ENCODE measurements around the gene XRCC4. TPM values are rescaled to one million over a fixed set of nuclear protein-coding genes. Genes with fewer than 3 reads are reported as not detected.

XRCC4 gene
- total RNA-seq, 3 donors from 2014 or later = 8.8 to 10.8 (median 10.4) TPM

- Histone ChIP-seq H3K27ac (peak overlapping the region in 1 of 2 donors; percentile 45), H3K4me3 (no peak overlapping the region), H3K27me3 (no peaks in the 10 kb centered on the region), H3K4me1 (no peaks in the 10 kb centered on the region), H3K9me3 (no peaks in the 10 kb centered on the region), H3K36me3 (no peaks in the 10 kb centered on the region)
- TF ChIP-seq POLR2AphosphoS5 (IDR thresholded peaks at IDR 0.05) = peak in 1 of 3 donors; percentile 28
- TF ChIP-seq POLR2A (IDR thresholded peaks at IDR 0.05) = no peak
- no peak for TF ChIP-seq CTCF (IDR thresholded peaks at IDR 0.05)
- intact Hi-C loops (cut with DNase I; ENCODE audit: low total_unique reads) = no loop called here
- DNase-seq (ENCODE audit: low spot score in 2 of 2) = no peak
Measured at GRCh38 chr5:83306572-83307241, 229.4 kb downstream of the XRCC4 start.

- no peaks in the 10 kb centered on the region for H3K27me3 ChIP-seq
- no peak overlapping the region for H3K4me3 ChIP-seq
- intact Hi-C loops (cut with DNase I; ENCODE audit: low total_unique reads) = no loop called here
- H3K4me1 ChIP-seq = no peaks in the 10 kb centered on the region
- TF ChIP-seq POLR2AphosphoS5 (IDR thresholded peaks at IDR 0.05) (no peak), POLR2A (IDR thresholded peaks at IDR 0.05) (no peak), CTCF (IDR thresholded peaks at IDR 0.05) (no peak)
- no peaks in the 10 kb centered on the region for H3K36me3 ChIP-seq
- no peak for DNase-seq (ENCODE audit: low spot score in 2 of 2)
- no peak overlapping the region for H3K27ac ChIP-seq
- H3K9me3 ChIP-seq = peaks cover 8 to 12% of the 10 kb centered on the region in 2 donors
Measured at GRCh38 chr5:83312663-83313062, 235.3 kb downstream of the XRCC4 start.

- DNase-seq (ENCODE audit: low spot score in 2 of 2) = no peak
- Histone ChIP-seq H3K27ac (no peak overlapping the region), H3K27me3 (no peaks in the 10 kb centered on the region), H3K36me3 (no peaks in the 10 kb centered on the region), H3K4me1 (no peaks in the 10 kb centered on the region), H3K9me3 (peaks cover 8 to 12% of the 10 kb centered on the region in 2 donors), H3K4me3 (no peak overlapping the region)
- TF ChIP-seq POLR2A (IDR thresholded peaks at IDR 0.05) = no peak
- no peak for TF ChIP-seq CTCF (IDR thresholded peaks at IDR 0.05)
- TF ChIP-seq POLR2AphosphoS5 (IDR thresholded peaks at IDR 0.05) = no peak
- intact Hi-C loops (cut with DNase I; ENCODE audit: low total_unique reads) = no loop called here
Measured at GRCh38 chr5:83313436-83313835, 236.1 kb downstream of the XRCC4 start.

- Histone ChIP-seq H3K27ac (no peak overlapping the region), H3K4me1 (no peaks in the 10 kb centered on the region), H3K9me3 (no peaks in the 10 kb centered on the region), H3K36me3 (no peaks in the 10 kb centered on the region), H3K4me3 (no peak overlapping the region), H3K27me3 (no peaks in the 10 kb centered on the region)
- intact Hi-C loops (cut with DNase I; ENCODE audit: low total_unique reads) = no loop called here
- no peak for DNase-seq (ENCODE audit: low spot score in 2 of 2)
- no peak for TF ChIP-seq CTCF (IDR thresholded peaks at IDR 0.05)
- TF ChIP-seq POLR2AphosphoS5 (IDR thresholded peaks at IDR 0.05) = no peak
- no peak for TF ChIP-seq POLR2A (IDR thresholded peaks at IDR 0.05)
Measured at GRCh38 chr5:83321483-83322055, 244.2 kb downstream of the XRCC4 start.

- H3K4me3 ChIP-seq = no peak overlapping the region
- DNase-seq (ENCODE audit: low spot score in 2 of 2) = no peak
- TF ChIP-seq POLR2AphosphoS5 (IDR thresholded peaks at IDR 0.05) = no peak
- TF ChIP-seq POLR2A (IDR thresholded peaks at IDR 0.05) = no peak
- no peak for TF ChIP-seq CTCF (IDR thresholded peaks at IDR 0.05)
Measured at GRCh38 chr5:83322273-83322924, 245.1 kb downstream of the XRCC4 start.

More at GRCh38 chr5:83322273-83322924, 245.1 kb downstream of the XRCC4 start:
- Histone ChIP-seq H3K27me3 (no peaks in the 10 kb centered on the region), H3K27ac (no peak overlapping the region), H3K36me3 (no peaks in the 10 kb centered on the region), H3K9me3 (no peaks in the 10 kb centered on the region), H3K4me1 (no peaks in the 10 kb centered on the region)
- intact Hi-C loops (cut with DNase I; ENCODE audit: low total_unique reads) = no loop called here

Measured in breast epithelium (tissue), 4 donors.